ENCODE results near the gene SFXN3.

Gene SFXN3

DNA sequence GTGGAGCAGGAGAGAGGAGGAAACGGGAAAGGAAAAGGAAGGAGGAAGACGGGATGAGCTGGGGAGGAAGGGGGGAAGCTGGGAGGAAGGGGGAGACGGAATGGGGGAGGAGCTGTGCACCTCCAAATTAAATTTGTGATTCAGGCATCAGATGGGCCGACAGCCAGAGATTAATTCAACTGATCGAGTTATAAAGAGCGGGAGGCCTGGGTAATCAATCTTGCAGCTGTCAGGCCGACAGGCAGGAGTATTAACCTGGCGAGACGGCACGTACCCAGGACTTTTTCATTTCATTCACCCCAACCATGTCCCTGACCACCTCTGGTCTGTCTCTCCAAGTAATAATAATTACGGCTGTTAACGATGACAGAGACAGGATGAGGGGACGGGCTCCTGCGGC, 56.9 kb downstream of the SFXN3 start:
- no peak overlapping the region for H3K9ac ChIP-seq (ENCODE audit: low read depth, low read length)
- H3K4me1 ChIP-seq (ENCODE audit: insufficient read depth, low read length), result no peaks in the 10 kb centered on the region
- H4K20me1 ChIP-seq (ENCODE audit: insufficient read depth, low read length), result 0 out of 2 replicates have a peak, but pooled peaks cover 4% of the 10 kb centered on the region
- H3K79me2 ChIP-seq (ENCODE audit: insufficient read depth, low read length), result no peaks in the 10 kb centered on the region
- H3K27ac ChIP-seq (ENCODE audit: low read length), result no peak overlapping the region
- no peak overlapping the region for H3K4me3 ChIP-seq (ENCODE audit: low read depth in 1 of 2, low read length in 2 of 2)
- TF ChIP-seq, protein P1, sequence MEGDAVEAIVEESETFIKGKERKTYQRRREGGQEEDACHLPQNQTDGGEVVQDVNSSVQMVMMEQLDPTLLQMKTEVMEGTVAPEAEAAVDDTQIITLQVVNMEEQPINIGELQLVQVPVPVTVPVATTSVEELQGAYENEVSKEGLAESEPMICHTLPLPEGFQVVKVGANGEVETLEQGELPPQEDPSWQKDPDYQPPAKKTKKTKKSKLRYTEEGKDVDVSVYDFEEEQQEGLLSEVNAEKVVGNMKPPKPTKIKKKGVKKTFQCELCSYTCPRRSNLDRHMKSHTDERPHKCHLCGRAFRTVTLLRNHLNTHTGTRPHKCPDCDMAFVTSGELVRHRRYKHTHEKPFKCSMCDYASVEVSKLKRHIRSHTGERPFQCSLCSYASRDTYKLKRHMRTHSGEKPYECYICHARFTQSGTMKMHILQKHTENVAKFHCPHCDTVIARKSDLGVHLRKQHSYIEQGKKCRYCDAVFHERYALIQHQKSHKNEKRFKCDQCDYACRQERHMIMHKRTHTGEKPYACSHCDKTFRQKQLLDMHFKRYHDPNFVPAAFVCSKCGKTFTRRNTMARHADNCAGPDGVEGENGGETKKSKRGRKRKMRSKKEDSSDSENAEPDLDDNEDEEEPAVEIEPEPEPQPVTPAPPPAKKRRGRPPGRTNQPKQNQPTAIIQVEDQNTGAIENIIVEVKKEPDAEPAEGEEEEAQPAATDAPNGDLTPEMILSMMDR (IDR thresholded peaks at IDR 0.05; ENCODE audit: borderline replicate concordance, extremely low read depth, low read length, poor library complexity, severe bottlenecking), result no peak
- no peak for TF ChIP-seq EZH2 (IDR thresholded peaks at IDR 0.05; ENCODE audit: borderline replicate concordance, low read depth, low read length, severe bottlenecking)
- no peak overlapping the region for H3K4me2 ChIP-seq (ENCODE audit: insufficient read depth, low read length)
- no peak overlapping the region for H2AFZ ChIP-seq (ENCODE audit: low read depth, low read length)
- peaks cover 16% of the 10 kb centered on the region for H3K27me3 ChIP-seq (ENCODE audit: insufficient read depth, low read length, poor library complexity)
- ATAC-seq (ENCODE audit: insufficient read depth, low read depth), result no peak
- no peaks in the 10 kb centered on the region for H3K36me3 ChIP-seq (ENCODE audit: insufficient read depth, low read length)
- no peak for DNase-seq
- H3K9me3 ChIP-seq (ENCODE audit: insufficient read depth, low read length, severe bottlenecking), result no peaks in the 10 kb centered on the region

DNA sequence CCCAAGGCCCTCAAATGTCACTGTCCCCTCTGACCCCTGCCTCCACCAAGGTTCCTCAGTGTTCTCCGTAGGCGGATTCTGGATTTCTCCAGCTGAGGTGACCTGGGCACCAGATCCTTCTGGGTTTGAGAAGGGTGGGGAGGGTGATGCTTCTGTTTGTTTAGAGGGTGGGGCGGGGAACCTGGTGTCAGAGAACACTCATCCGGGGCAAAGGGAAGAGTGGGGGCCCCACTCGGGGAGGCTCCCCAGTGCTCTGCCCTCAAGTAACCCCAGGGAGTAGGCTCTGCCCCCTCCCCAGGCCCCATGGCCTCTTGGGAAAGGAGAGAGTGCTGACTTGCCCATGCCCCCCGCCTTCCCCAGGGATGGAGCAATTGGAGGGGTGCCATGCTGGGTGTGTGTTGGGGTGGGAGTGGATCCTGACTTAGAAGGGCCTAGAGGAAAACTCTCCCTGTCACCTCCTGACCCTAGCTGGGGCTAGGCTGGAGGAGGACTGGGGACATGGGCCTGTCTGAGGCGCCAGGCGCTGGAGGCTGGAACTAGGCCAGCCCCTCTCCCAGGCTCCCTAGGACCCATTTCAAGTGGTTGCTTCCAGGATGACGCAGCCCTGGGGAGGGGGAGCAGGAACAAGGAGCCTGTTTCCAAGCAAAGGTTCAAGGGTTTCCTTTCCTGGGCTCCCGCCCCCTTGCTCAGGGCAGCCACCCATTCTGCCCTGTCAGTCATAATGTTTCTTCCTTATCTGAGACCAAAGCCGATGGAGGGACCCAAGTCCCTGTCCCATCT, 58.7 kb downstream of the SFXN3 start:
- Histone ChIP-seq H4K20me1 (ENCODE audit: insufficient read depth, low read length) (0 out of 2 replicates have a peak, but pooled peaks cover 4% of the 10 kb centered on the region), H3K27ac (ENCODE audit: low read length) (no peak overlapping the region), H2AFZ (ENCODE audit: low read depth, low read length) (no peak overlapping the region), H3K4me2 (ENCODE audit: insufficient read depth, low read length) (no peak overlapping the region), H3K27me3 (ENCODE audit: insufficient read depth, low read length, poor library complexity) (peaks cover 10% of the 10 kb centered on the region), H3K4me1 (ENCODE audit: insufficient read depth, low read length) (no peaks in the 10 kb centered on the region), H3K9ac (ENCODE audit: low read depth, low read length) (no peak overlapping the region), H3K79me2 (ENCODE audit: insufficient read depth, low read length) (no peaks in the 10 kb centered on the region), H3K36me3 (ENCODE audit: insufficient read depth, low read length) (no peaks in the 10 kb centered on the region), H3K4me3 (ENCODE audit: low read depth in 1 of 2, low read length in 2 of 2) (no peak overlapping the region), H3K9me3 (ENCODE audit: insufficient read depth, low read length, severe bottlenecking) (no peaks in the 10 kb centered on the region)
- DNase-seq, result no peak
- ATAC-seq (ENCODE audit: insufficient read depth, low read depth), result no peak
- TF ChIP-seq, protein P1 (IDR thresholded peaks at IDR 0.05; ENCODE audit: borderline replicate concordance, extremely low read depth, low read length, poor library complexity, severe bottlenecking), result no peak
- no peak for TF ChIP-seq EZH2 (IDR thresholded peaks at IDR 0.05; ENCODE audit: borderline replicate concordance, low read depth, low read length, severe bottlenecking)

DNA sequence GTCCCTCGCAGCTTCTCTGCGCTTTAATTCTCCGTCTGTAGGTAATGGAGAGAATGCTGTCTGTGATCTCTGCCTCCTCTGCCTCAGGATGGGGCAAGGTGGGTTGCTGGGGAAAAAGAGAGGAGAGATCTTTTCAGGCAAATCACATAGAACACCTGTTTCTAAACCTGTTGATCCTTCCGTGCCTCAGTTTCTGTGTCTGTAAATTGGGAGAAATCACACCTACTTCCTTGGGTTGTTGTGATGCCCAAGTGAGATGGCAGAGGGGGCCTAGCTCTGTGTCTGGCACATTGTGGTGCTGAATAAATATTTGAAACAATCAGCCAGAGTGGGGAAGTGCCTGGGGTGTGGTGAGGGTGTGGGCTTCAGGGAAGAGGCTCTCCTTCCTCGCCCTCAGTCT, 59.6 kb downstream of the SFXN3 start:
- DNase-seq, result no peak
- TF ChIP-seq, protein P1 (IDR thresholded peaks at IDR 0.05; ENCODE audit: borderline replicate concordance, extremely low read depth, low read length, poor library complexity, severe bottlenecking), result no peak
- TF ChIP-seq EZH2 (IDR thresholded peaks at IDR 0.05; ENCODE audit: borderline replicate concordance, low read depth, low read length, severe bottlenecking), result no peak
- Histone ChIP-seq H3K4me2 (ENCODE audit: insufficient read depth, low read length) (no peak overlapping the region), H3K4me3 (ENCODE audit: low read depth in 1 of 2, low read length in 2 of 2) (no peak overlapping the region), H3K27ac (ENCODE audit: low read length) (no peak overlapping the region), H3K27me3 (ENCODE audit: insufficient read depth, low read length, poor library complexity) (peaks cover 10% of the 10 kb centered on the region), H2AFZ (ENCODE audit: low read depth, low read length) (no peak overlapping the region), H3K9me3 (ENCODE audit: insufficient read depth, low read length, severe bottlenecking) (no peaks in the 10 kb centered on the region), H3K9ac (ENCODE audit: low read depth, low read length) (no peak overlapping the region), H3K79me2 (ENCODE audit: insufficient read depth, low read length) (no peaks in the 10 kb centered on the region), H4K20me1 (ENCODE audit: insufficient read depth, low read length) (0 out of 2 replicates have a peak, but pooled peaks cover 4% of the 10 kb centered on the region), H3K4me1 (ENCODE audit: insufficient read depth, low read length) (no peaks in the 10 kb centered on the region), H3K36me3 (ENCODE audit: insufficient read depth, low read length) (no peaks in the 10 kb centered on the region)
- ATAC-seq (ENCODE audit: insufficient read depth, low read depth), result no peak

Data from DND-41 (cell line).